Measurements from ENCODE around the gene TMEM231.
"Not testable (repeated sequence)": the region's sequence is repeated elsewhere in the genome, so short reads cannot be mapped to it uniquely, and the experiment has no call there.

The TMEM231 gene

GRCh38 chr16:75529056-75529905 lies 26.8 kb downstream of the TMEM231 start:
- DNase-seq = no peak

GRCh38 chr16:75527825-75528299 lies 28.2 kb downstream of the TMEM231 start:
- no peak for DNase-seq

- DNase-seq = no peak
Observed at GRCh38 chr16:75526032-75526790, 29.8 kb downstream of the TMEM231 start.

GRCh38 chr16:75519175-75519574 lies 36.9 kb downstream of the TMEM231 start:
- DNase-seq = no peak

- peak; percentile 31 to 42 for DNase-seq
Observed at GRCh38 chr16:75516189-75516966, 39.7 kb downstream of the TMEM231 start.

- DNase-seq = no peak
Observed at GRCh38 chr16:75514296-75514695, 41.8 kb downstream of the TMEM231 start.

- no peak for DNase-seq
Observed at GRCh38 chr16:75506574-75506973, 49.5 kb downstream of the TMEM231 start.

GRCh38 chr16:75506107-75506506 lies 49.9 kb downstream of the TMEM231 start:
- DNase-seq = no peak

GRCh38 chr16:75503801-75504200 lies 52.3 kb downstream of the TMEM231 start:
- DNase-seq = no peak

- no peak for DNase-seq
Observed at GRCh38 chr16:75502916-75503605, 53.0 kb downstream of the TMEM231 start.

GRCh38 chr16:75501820-75502219 lies 54.2 kb downstream of the TMEM231 start:
- not testable (repeated sequence) for DNase-seq

GRCh38 chr16:75501359-75501758 lies 54.7 kb downstream of the TMEM231 start:
- no peak for DNase-seq

GRCh38 chr16:75498605-75499322 lies 57.3 kb downstream of the TMEM231 start:
- not testable (repeated sequence) for DNase-seq

- DNase-seq = no peak
Observed at GRCh38 chr16:75497558-75497957, 58.5 kb downstream of the TMEM231 start.

GRCh38 chr16:75495076-75495674 lies 60.9 kb downstream of the TMEM231 start, which contains the start of gene CHST6:
Gene CHST6, minus strand, starts transcription at chr16:75495441. Its CDS starts 15,613 bp downstream, at chr16:75479828.
- DNase-seq = peak in 1 of 2 donors; percentile 45

- DNase-seq = no peak
Observed at GRCh38 chr16:75494661-75495075, 61.4 kb downstream of the TMEM231 start.

- DNase-seq = no peak
Observed at GRCh38 chr16:75494184-75494583, 61.9 kb downstream of the TMEM231 start.

GRCh38 chr16:75491876-75492275 lies 64.2 kb downstream of the TMEM231 start:
- no peak for DNase-seq

- no peak for DNase-seq
Observed at GRCh38 chr16:75488322-75488721, 67.7 kb downstream of the TMEM231 start.

All from stimulated activated CD4-positive, alpha-beta T cell treated with anti-CD3 and anti-CD28 coated beads, Interleukin-2, amount 100 ng/mL, for 24 hours (primary cell).